ENCODE data around the gene NQO2.
"Not testable (repeated sequence)": the region's sequence is repeated elsewhere in the genome, so short reads cannot be mapped to it uniquely, and the experiment has no call there.

The NQO2 gene

DNA sequence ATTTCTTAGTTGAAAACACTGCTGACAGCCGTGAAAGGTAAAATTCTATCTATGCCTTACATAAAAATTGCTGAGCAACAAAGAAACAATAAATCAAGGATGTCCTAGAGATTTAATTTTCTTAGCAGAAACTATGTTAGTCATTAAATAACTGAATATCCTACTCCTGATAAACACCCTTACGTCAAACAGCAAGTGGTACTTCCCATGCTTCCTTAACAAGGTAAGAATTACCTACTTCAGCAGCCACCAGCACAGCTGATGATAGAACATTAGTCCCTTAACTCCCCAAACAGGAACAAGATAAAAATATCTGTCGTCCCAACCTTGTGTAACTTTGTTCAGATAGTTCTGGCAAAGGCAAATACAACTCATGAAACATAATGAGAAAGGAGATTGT, 37.1 kb upstream of the NQO2 start:
- Mint-ChIP-seq H3K27me3 (no peaks in the 10 kb centered on the region), H3K36me3 (ENCODE audit: low read depth) (peaks cover 45% of the 10 kb centered on the region), H3K9me3 (no peaks in the 10 kb centered on the region), H3K4me3 (no peak overlapping the region), H3K4me1 (ENCODE audit: low read depth) (peaks cover 67% of the 10 kb centered on the region), H3K27ac (peak overlapping the region; percentile 74)
- intact Hi-C loops (cut with micrococcal nuclease), result no loop called here

DNA sequence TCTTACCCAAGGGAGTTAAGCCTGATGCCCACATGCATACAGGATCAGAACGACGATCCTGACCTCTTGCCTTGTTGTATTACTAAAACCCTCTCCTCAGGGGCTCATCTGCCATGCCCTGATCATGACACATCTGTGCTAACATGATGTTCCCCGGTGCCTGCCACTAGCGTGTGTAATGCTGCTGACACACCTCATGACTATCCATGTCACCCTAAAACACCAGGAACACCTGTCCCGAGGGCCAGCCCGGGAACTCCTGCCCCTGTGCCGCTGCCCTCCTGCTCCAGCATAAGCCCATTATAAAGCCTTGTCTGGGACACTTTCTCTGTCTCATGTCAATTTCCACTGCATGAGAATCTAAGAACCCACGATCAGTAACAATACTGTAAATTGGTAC, 35.9 kb upstream of the NQO2 start:
- Mint-ChIP-seq H3K36me3 (ENCODE audit: low read depth) (peaks cover 49% of the 10 kb centered on the region), H3K9me3 (no peaks in the 10 kb centered on the region), H3K4me3 (no peak overlapping the region), H3K4me1 (ENCODE audit: low read depth) (peaks cover 66% of the 10 kb centered on the region), H3K27ac (no peak overlapping the region), H3K27me3 (no peaks in the 10 kb centered on the region)
- intact Hi-C loops (cut with micrococcal nuclease), result no loop called here

DNA sequence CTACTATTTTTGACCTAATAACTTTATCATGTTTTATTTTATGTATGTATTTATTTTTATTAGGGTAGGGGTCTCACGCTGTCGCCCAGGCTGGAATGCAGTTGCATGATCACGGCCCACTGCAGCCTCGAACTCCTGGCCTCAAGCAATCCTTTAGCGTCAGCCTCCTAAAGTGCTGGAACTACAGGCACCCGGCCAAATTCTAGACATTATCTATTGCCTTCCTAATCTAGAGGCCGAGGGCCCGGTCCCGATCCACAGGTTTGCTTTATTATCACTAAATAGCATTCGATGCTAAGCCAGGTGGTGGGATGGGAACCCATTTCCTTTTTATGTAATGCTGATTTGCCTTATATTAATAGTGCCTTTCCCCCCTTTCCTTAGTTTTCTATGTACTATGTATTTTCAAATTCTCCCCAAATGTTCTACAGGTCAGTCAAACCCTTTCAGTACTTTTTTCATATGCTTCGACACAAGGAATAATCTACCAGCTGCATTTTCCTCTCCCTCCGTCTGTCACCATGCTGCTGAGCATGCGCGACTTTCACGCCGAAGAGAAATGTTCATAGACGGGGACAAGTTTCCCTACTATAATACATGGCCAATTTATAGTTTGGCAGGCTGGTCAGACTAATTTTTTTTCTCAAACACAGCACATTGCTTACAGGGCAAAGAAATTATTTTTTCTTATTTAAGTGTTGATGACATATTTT, 34.7 kb upstream of the NQO2 start:
- H3K9me3 Mint-ChIP-seq, result no peaks in the 10 kb centered on the region
- H3K4me1 Mint-ChIP-seq (ENCODE audit: low read depth), result peaks cover 64% of the 10 kb centered on the region
- no peaks in the 10 kb centered on the region for H3K27me3 Mint-ChIP-seq
- intact Hi-C loops (cut with micrococcal nuclease), result no loop called here
- H3K27ac Mint-ChIP-seq, result no peak overlapping the region
- H3K36me3 Mint-ChIP-seq (ENCODE audit: low read depth), result peaks cover 39% of the 10 kb centered on the region
- H3K4me3 Mint-ChIP-seq, result no peak overlapping the region

DNA sequence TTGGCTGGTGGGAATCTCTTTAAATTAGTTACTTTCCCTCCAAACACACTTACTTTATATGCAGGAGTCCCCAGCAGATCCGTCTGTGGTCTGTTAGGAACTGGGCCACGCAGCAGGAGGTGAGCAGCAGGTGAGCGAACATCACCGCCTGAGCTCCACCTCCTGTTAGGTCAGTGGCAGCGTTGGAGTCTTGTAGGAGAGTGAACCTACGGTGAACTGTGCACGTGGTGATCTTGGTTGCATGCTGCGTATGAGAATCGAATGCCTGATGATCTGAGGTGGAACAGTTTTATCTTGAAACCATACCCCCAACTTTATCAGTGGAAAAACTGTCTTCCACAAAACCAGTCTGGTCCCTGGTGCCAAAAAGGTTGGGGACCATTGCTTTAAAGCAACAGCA, 33.3 kb upstream of the NQO2 start:
- no peak overlapping the region for H3K27ac Mint-ChIP-seq
- no peak overlapping the region for H3K4me3 Mint-ChIP-seq
- H3K36me3 Mint-ChIP-seq (ENCODE audit: low read depth), result peaks cover 30% of the 10 kb centered on the region
- intact Hi-C loops (cut with micrococcal nuclease), result no loop called here
- no peaks in the 10 kb centered on the region for H3K27me3 Mint-ChIP-seq
- H3K4me1 Mint-ChIP-seq (ENCODE audit: low read depth), result peaks cover 58% of the 10 kb centered on the region
- no peaks in the 10 kb centered on the region for H3K9me3 Mint-ChIP-seq

DNA sequence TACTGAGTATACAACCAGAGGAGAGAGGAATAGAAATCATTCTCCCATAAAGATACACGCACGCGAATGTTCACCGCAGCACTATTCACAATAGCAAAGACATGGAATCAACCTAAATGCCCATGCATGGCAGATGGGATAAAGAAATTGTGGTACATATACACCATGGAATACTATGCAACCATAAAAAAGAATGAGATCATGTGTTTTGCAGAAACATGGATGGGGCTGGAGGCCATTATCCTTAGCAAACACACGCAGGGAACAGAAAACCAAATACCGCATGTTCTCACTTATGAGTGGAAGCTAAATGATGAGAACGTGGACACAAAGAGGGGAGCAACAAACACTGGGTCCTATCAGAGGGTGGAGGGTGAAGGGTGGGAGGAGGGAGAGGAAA, 31.8 kb upstream of the NQO2 start:
- Mint-ChIP-seq H3K36me3 (ENCODE audit: low read depth) (peaks cover 30% of the 10 kb centered on the region), H3K27ac (no peak overlapping the region), H3K9me3 (no peaks in the 10 kb centered on the region), H3K27me3 (no peaks in the 10 kb centered on the region), H3K4me3 (no peak overlapping the region), H3K4me1 (ENCODE audit: low read depth) (peaks cover 43% of the 10 kb centered on the region)
- intact Hi-C loops (cut with micrococcal nuclease), result no loop called here

DNA sequence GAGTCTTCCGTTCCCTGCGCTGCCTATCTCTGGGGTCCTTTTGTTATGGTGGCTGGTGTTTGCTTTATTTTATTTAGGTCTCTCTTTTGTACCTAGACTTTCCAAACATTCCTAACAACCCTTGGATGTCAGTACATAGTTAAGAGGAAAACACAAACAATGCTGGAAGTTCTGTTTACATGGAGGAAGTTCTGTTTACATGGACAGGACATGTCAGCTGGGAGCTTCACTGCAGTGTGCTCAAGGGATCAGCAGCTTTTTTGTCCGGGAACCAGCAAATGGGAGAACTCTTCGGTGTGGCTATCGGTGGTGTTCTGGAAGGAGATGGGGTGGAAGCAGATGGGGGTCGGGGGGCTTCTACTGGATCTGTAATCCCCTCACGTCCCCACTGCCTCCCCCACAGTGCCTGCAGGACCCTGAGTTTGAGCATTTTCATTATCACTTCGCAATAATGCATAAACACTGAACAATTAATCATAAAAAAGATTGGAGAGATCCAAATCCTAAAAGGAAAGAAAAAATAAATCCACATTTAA, 31.0 kb upstream of the NQO2 start:
- H3K4me1 Mint-ChIP-seq (ENCODE audit: low read depth), result peaks cover 37% of the 10 kb centered on the region
- no peaks in the 10 kb centered on the region for H3K9me3 Mint-ChIP-seq
- intact Hi-C loops (cut with micrococcal nuclease), result no loop called here
- no peak overlapping the region for H3K27ac Mint-ChIP-seq
- H3K36me3 Mint-ChIP-seq (ENCODE audit: low read depth), result peaks cover 27% of the 10 kb centered on the region
- no peak overlapping the region for H3K4me3 Mint-ChIP-seq
- H3K27me3 Mint-ChIP-seq, result no peaks in the 10 kb centered on the region

DNA sequence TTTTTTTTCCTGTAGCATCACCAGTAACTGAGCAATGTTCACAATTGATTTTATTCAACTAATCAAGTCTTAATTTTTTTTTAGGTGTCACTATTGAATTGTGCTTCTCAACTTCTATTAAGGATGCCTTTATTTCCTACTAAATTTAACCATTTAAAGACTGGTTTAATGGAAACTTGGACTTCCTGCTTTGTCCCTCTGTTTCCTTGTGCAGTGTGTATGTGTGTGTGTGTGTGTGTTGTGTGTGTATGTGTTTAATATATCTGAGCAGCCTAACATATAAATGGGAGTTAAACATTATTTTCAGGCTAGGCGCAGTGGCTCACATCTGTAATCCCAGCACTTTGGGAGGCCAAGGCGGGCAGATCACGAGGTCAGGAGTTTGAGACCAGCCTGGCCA, 30.1 kb upstream of the NQO2 start:
- intact Hi-C loops (cut with micrococcal nuclease), result no loop called here
- H3K9me3 Mint-ChIP-seq, result no peaks in the 10 kb centered on the region
- H3K27me3 Mint-ChIP-seq, result no peaks in the 10 kb centered on the region
- no peak overlapping the region for H3K4me3 Mint-ChIP-seq
- peaks cover 24% of the 10 kb centered on the region for H3K36me3 Mint-ChIP-seq (ENCODE audit: low read depth)
- no peak overlapping the region for H3K27ac Mint-ChIP-seq
- H3K4me1 Mint-ChIP-seq (ENCODE audit: low read depth), result peaks cover 34% of the 10 kb centered on the region

DNA sequence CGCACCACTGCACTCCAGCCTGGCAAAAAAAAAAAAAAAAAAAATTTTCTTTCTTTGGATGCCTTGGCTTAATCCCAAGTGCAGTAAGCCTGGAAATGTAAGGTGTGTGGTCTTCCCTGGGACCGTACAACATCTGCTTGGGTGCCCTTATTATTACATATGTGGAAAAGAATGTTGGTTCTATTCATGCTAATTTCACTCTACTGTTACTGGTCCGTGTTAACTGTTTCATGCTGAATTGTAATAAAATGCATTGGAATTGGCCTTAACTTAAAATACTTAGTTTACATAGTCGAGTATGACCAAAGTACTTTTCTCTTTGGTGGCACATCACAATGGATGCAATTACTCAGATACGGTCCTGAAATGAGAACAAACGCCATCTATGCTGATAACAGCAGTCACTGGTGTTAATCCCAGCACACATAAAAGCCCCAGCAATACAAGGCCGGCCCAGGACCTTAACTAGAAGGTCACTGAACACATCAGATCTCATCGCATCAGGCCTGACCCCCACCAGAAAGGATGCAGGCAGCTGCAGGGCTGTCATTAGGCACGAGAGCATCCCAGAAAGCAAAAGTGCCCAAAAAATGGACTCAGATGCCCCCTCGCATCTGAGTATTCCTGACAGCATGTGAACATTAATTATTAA, 29.5 kb upstream of the NQO2 start:
- Mint-ChIP-seq H3K36me3 (ENCODE audit: low read depth) (peaks cover 24% of the 10 kb centered on the region), H3K4me3 (peak overlapping the region; percentile 91), H3K27ac (peak overlapping the region; percentile 96), H3K4me1 (ENCODE audit: low read depth) (peaks cover 34% of the 10 kb centered on the region), H3K9me3 (no peaks in the 10 kb centered on the region), H3K27me3 (no peaks in the 10 kb centered on the region)
- intact Hi-C loops (cut with micrococcal nuclease), result no loop called here

DNA sequence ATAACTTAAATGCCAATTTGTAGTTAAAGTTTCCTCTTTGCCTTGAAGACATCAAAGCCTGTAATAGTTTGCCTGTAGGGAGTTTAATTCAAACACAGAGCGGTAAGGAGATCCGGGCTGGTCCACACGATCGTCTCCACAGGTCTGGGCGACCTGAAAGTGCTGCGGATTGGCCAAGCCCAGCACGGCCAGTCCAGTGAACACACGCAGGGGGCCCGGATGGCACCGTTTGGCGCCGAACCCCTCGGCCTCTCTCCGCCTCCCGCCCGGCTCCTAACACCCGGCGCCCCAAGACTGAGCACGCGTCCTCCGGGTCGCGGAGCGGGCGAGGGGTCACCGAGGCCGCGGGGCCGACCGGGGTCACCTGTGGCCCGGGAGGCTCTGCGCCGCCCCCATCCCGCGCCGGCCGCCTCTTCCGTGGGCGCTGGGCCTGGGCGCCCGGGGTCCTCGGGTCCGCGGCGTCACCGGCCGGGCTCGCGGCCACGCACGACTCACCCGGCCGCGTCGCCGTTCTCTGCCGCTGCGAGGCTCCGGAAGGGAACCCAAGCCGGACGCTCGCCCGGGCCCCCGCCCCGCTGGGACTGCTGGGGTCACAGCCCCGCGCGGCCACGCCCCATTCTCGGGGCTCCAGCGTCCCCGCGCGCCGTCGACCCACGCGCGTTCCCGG, 28.8 kb upstream of the NQO2 start:
- intact Hi-C loops (cut with micrococcal nuclease), result loop anchor here (1.0 kb wide), 1 partner anchor 17 kb away; no protein-coding TSS in a partner anchor
- peaks cover 21% of the 10 kb centered on the region for H3K36me3 Mint-ChIP-seq (ENCODE audit: low read depth)
- peak overlapping the region; percentile 96 for H3K27ac Mint-ChIP-seq
- no peaks in the 10 kb centered on the region for H3K9me3 Mint-ChIP-seq
- peak overlapping the region; percentile 91 for H3K4me3 Mint-ChIP-seq
- H3K4me1 Mint-ChIP-seq (ENCODE audit: low read depth), result peaks cover 34% of the 10 kb centered on the region
- H3K27me3 Mint-ChIP-seq, result no peaks in the 10 kb centered on the region

DNA sequence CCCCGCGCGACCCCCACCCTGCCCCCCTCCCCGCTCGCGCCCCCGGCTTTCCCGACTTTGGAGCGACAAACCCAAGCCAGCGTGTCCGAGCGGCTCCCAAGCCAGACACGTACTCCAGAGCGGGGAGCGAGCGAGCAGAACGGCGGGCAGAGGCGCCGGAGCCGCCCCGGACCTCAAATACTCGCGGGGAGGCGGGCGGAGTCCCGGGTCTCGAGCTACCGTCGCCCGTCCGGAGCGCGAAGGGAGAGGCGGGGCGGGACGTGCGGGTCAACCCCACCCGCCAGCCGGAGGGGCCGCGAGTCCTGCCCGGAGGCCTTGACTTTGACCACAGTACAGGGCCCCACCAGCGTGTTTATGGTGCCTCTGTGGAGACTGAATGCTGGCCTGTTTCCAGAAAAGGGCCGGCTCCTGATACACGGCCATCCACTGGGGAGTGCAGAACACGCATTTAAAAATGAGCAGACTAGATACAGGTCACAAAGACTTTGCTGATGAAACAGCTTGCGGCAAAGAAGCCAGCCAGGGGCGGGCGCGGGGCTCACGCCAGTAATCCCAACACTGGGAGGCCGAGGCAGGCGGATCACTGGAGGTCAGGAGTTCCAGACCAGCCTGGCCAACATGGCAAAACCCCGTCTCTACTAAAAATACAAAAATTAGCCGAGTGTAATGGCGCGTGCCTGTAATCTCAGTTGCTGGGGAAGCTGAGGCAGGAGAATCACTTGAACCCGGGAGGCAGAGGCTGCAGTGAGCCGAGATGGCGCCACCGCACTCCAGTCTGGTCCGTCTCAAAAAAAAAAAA, 28.1 kb upstream of the NQO2 start, which contains the start of gene SERPINB6:
Gene SERPINB6, minus strand, starts transcription at position 148 of the 799 bp plus-strand sequence. CDS start 12,235 bp downstream, outside the sequence.
- Mint-ChIP-seq H3K4me3 (peak within 1 kb of the TSS; percentile 91), H3K36me3 (ENCODE audit: low read depth) (peaks cover 13% of the 10 kb centered on the region), H3K27me3 (no peaks in the 10 kb centered on the region), H3K27ac (peak within 1 kb of the TSS; percentile 96), H3K9me3 (no peaks in the 10 kb centered on the region), H3K4me1 (ENCODE audit: low read depth) (peaks cover 39% of the 10 kb centered on the region)
- intact Hi-C loops (cut with micrococcal nuclease), result loop anchor here (1.0 kb wide), 1 partner anchor 17 kb away; no protein-coding TSS in a partner anchor

DNA sequence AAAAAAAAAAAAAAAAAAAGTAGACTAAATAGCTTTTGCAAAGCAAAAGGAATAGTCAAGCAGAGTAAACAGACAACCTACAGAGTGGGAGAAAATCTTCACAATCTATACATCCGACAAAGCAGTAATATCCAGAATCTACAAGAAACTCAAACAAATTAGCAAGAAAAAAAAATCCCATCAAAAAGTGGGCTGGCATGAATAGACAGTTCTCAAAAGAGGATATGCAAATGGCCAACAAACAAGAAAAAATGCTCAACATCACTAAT, 27.5 kb upstream of the NQO2 start:
- intact Hi-C loops (cut with micrococcal nuclease); H3K27me3 Mint-ChIP-seq; H3K9me3 Mint-ChIP-seq: not testable (repeated sequence)
- Mint-ChIP-seq H3K36me3 (ENCODE audit: low read depth) (peaks cover 13% of the 10 kb centered on the region), H3K27ac (peak overlapping the region; percentile 96), H3K4me3 (peak overlapping the region; percentile 75), H3K4me1 (ENCODE audit: low read depth) (peaks cover 39% of the 10 kb centered on the region)

DNA sequence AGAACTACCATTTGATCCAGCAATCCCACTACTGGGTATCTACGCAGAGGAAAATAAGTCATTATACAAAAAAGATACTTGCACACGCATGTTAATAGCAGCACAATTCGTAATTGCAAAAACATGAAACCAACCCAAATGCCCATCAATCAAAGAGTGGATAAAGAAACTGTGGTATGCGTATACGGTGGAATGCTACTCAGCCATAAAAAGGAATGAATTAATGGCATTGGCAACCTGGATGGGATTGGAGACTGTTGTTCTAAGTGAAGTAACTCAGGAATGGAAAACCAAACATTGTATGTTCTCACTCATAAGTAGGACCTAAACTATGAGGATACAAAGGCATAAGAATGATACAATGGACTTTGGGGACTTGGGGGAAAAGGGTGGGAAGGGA, 27.0 kb upstream of the NQO2 start:
- H3K27ac Mint-ChIP-seq; H3K27me3 Mint-ChIP-seq; H3K9me3 Mint-ChIP-seq; H3K4me3 Mint-ChIP-seq; intact Hi-C loops (cut with micrococcal nuclease): not testable (repeated sequence)
- H3K4me1 Mint-ChIP-seq (ENCODE audit: low read depth), result peaks cover 38% of the 10 kb centered on the region
- H3K36me3 Mint-ChIP-seq (ENCODE audit: low read depth), result peaks cover 12% of the 10 kb centered on the region

DNA sequence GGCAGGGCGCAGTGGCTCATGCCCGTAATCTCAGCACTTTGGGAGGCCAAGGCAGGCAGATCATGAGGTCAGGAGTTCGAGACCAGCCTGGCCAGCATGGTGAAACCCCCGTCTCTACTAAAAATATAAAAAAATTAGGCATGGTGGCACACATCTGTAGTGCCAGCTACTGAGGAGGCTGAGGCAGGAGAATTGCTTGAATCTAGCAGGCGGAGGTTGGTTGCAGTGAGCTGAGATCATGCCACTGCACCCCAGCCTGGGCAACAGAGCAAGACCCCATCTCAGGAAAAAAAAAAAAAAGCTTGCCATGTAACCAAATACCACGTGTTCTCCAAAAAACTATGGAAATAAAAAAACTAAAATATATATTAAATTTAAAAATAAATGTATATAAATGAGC, 26.5 kb upstream of the NQO2 start:
- H3K4me1 Mint-ChIP-seq (ENCODE audit: low read depth), result peaks cover 39% of the 10 kb centered on the region
- H3K27ac Mint-ChIP-seq; intact Hi-C loops (cut with micrococcal nuclease); H3K9me3 Mint-ChIP-seq; H3K4me3 Mint-ChIP-seq; H3K27me3 Mint-ChIP-seq; H3K36me3 Mint-ChIP-seq (ENCODE audit: low read depth): not testable (repeated sequence)

DNA sequence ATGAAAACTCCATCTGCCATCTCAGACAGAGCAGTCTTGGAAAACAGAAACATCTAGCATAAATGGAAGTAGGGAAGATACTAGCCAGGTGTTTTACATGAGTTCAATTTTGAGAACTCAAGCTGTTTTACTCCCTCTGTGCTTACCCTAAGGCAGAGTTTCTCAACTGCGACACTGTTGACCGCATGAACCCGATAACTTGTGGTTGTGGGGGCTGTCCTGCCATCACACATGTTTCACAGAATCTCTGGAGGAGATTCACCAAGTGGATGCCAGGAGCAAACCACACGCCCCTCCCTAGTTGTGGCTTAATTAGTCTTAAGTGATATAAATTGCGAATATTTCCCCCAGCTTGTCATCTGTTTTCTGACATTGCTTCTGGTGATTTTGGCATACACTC, 26.0 kb upstream of the NQO2 start:
- Mint-ChIP-seq H3K4me3 (no peak overlapping the region), H3K27ac (no peak overlapping the region)

More for the DNA sequence above, 26.0 kb upstream of the NQO2 start:
- no peaks in the 10 kb centered on the region for H3K27me3 Mint-ChIP-seq
- H3K4me1 Mint-ChIP-seq (ENCODE audit: low read depth), result peaks cover 38% of the 10 kb centered on the region
- no peaks in the 10 kb centered on the region for H3K9me3 Mint-ChIP-seq
- peaks cover 2% of the 10 kb centered on the region for H3K36me3 Mint-ChIP-seq (ENCODE audit: low read depth)
- intact Hi-C loops (cut with micrococcal nuclease), result no loop called here

Measured in dendritic cell treated with granulocyte-macrophage colony-stimulating factor and Interleukin-4, amounts not matched to agents 40 ng/mL and 50 ng/mL, for 4 days (primary cell).